IPS-11a (cell line): Measurements from ENCODE around the gene TMEM161B.
"Not testable (repeated sequence)": the region's sequence is repeated elsewhere in the genome, so short reads cannot be mapped to it uniquely, and the experiment has no call there.

Experiments
- H3K4me3 ChIP-seq: one replicate; pipeline ENCODE4 v1.5.1; 2013; ENCODE audit warnings: low read depth, low read length, control low read depth

TMEM161B gene

DNA sequence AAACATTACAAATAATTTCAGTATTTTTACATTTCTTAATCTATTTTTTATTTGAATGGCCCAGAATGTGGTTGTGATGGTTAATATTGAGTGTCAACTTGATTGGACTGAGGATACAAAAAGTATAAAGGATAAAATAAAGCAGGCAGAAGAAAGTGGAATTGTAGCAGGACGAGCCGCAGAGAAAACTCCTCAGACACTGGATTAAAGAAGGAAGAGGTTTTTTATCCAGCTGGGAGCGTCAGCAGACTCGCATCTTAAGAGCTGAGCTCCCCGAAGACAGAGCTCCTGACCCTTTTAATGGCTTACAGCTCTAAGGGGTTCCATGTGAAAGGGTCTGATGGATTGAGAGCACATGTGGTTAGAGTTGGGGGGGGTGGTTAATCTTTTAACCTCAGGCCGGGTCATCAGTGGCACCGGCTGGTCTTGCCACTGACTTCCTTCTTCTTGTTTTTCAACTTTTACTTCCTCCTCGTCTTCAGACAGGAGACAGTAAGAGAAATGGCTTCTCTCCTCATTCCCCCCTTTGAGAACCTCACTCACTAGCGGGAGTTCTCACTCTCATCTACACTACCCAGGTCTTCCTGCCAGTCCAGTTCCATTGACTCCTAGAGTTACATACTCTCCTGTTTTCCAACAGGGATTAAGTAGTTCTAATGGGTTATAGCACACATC is 80.0 kb downstream of the TMEM161B start:
- H3K4me3 ChIP-seq, result no peak overlapping the region

GRCh38 chr5:88183255-88183654 is 85.4 kb downstream of the TMEM161B start:
- H3K4me3 ChIP-seq, result no peak overlapping the region

DNA sequence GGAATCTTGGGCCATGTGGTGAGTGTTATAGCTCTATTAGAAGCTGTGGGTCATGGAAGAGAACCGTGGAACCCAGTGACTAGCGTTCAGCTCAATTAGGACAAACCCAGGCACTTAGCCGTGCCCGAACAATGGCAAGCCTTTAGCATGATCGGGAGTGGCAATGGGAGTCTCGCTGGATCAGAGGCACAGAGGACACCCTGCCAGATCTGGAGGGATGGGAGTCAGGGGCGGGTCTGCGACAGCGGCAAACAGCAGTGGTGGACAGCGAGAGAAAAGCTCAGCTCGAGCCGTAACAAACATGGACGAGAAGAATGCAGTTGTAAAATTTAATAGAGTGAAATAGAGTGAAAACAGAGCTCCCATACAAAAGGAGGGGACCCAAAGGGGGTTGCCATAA is 91.2 kb downstream of the TMEM161B start:
- not testable (repeated sequence) for H3K4me3 ChIP-seq

DNA sequence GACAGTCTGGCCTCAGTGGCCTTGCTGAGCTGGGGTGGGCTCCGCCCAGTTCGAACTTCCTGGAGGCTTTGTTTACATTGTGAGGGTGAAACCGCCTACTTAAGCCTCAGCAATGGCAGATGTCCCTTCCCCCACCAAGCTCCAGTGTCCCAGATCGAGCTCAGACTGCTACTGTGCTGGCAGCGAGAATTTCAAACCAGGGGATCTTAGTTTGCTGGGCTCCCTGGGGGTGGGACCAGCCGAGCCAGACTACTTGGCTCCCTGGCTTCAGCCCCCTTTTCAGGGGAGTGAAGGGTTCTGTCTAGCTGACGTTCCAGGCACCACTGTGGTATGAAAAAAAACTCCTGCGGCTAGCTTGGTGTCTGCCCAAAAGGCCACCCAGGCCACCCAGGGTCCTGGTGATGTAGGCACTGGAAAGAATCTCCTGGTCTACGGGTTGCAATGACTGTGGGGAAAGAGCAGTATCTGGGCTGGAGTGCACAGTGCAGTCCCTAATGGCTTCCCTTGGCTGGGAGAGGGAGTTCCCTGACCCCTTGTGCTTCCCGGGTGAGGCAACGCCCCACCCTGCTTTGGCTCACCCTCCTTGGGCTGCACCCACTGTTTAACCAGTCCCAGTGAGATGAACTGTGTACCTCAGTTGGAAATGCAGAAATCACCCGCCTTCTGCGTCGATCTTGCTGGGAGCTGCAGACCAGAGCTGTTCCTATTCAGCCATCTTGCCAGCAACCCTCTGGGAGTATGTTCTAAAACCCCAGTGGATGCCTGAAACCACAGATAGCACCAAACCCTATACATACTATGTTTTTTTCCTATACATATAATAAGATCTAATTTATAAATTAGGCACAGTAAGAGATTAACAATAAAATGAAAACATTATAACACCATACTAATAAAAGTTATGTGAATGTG is 95.5 kb downstream of the TMEM161B start:
- H3K4me3 ChIP-seq, result no peak overlapping the region

DNA sequence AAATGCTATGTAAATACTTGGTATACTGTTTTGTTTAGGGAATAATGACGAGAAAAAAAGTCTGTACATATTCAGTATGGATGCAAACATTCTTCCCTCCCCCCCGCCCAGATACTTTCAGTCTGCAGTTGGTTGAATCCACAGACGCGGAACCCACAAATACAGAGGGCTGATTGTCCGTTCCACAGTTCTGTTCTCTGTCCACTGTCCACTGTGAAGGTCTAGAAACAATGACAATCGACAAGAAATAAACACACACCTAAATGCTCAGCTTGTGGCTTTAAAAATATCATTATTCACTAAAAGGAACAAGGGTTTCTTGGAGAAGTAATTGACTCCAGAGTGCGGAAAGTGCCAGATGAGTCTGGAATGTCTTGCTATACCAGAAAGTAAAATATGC is 109.1 kb downstream of the TMEM161B start:
- no peak overlapping the region for H3K4me3 ChIP-seq

DNA sequence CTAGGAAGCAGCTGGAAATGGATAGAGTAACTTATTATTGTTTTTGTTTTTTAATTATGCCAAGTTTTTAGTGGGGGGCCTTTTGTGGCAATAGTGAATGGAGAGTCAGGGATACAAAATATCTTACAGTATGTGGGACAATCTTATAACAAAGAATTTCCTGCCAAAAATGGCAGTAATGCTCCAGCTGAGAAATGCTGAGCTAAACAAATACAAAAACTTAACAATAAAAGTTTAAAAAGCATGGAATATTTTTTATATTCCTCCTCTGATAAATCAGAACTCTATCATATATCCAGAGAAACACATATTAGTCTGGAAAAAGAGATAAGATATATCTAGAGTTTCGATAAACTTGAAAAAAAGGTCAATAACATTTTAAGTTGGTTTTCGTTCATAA is 110.6 kb downstream of the TMEM161B start:
- no peak overlapping the region for H3K4me3 ChIP-seq

DNA sequence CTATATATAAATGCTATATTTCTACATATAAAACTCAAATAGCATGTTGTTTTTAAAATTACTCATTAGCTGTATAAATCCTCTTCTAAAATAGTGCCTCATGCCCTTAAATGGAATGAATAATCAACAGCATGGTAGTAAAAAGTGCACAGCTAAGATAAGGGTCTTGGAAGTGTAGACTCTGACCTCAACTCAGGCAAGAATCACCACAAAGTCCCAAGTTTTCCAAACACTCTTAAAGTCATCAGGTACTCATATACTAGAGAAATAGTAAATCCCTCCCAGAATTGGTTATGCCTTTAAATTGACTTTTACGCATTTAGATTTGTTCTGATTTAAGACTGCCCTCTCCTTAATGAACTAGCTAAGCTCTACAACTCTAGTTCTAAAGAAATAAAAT is 113.8 kb downstream of the TMEM161B start:
- no peak overlapping the region for H3K4me3 ChIP-seq

DNA sequence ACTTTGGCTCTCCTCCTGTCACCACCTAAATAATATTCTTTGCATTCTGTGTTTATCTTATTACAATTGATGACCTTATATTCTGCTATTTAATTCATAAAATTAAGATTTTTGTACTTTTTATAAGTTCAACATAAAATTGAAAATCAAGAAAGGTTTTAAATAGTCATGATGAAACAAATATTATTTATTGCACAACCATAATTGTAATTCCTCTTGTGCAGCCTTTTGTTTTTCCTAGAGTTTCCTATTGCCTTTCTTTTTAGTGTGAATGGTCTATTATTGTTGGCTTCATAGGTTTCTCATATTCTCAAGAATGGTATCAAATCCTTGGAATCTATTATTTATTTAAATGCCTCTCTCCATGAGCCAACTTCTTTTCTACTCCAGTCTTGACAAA is 117.9 kb downstream of the TMEM161B start:
- H3K4me3 ChIP-seq, result no peak overlapping the region

DNA sequence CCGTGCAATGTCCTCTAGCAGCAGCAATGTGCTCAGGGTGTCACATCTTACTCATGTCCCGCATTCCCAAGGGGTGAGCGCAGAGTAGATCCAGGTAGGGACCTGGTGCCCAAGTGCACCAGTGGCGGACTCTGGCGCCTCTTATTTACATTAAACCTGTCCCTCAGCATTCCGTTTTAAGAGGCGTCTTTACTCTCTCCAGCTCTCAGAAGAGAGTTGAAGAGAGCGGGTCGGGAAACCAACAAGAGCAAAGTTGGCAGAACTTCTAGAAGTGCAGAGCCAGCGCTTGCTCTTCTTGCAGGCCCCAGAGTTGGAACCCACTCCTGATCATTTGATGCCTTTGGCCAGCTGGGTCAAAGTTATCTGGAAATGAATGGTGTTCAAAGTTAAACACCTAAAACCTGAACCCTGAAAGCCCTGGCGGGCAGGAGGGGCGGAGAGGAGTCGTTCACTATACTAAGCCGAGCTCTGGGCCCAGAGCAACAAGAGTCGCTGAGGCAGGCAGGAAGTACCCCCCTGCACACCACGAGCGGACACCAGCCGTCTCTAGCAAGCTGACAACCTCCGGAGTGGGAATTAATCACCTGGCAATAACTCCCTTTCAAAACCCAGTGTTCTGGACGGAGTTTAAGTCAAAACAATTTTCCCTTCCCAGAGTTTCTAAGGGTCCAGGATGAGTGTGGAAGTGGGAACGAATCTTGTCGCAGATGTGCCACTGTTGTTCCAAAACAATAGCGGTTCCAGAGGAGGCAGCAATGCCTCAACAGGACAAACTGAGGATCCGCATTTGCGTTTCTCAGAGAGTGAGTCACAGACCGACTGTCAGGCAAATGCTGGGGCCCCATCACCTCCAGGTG is 122.8 kb downstream of the TMEM161B start:
- peak overlapping the region; percentile 8 for H3K4me3 ChIP-seq

GRCh38 chr5:88145221-88145610 is 123.4 kb downstream of the TMEM161B start:
- no peak overlapping the region for H3K4me3 ChIP-seq
